Naive thymus-derived CD4-positive, alpha-beta T cell (primary cell): ENCODE data around the gene KCNE3. TPM values are rescaled to one million over a fixed set of nuclear protein-coding genes. Genes with fewer than 3 reads are reported as not detected.
"Not testable (repeated sequence)": the region's sequence is repeated elsewhere in the genome, so short reads cannot be mapped to it uniquely, and the experiment has no call there.

Experiments used
- ATAC-seq: fragments of 150-1000 bp; cut with Tn5 transposase; 2 replicates; pipeline ENCODE4 v1.10.0; 2021; ENCODE audit warnings: mild to moderate bottlenecking, moderate library complexity
- CTCF ChIA-PET: fragments of 350-600 bp; sonication (Branson Sonifier 250); formaldehyde crosslinking; loops from one replicate; lab custom pipeline; 2021; ENCODE audit warnings: antibody characterized with exemption; lab: Charles Lee
- POLR2A ChIA-PET: fragments of 350-600 bp; sonication (Branson Sonifier 250); formaldehyde crosslinking; loops from one replicate; lab custom pipeline; 2021; ENCODE audit warnings: antibody characterized with exemption, inconsistent platforms; lab: Charles Lee
- DNase-seq, 9 donors: peaks; one replicate each; pipeline versions ENCODE4 v3.0.0 to v3.0.0-alpha.2; 2020 to 2022; ENCODE audit warnings: mixed read lengths in 1 of 9
- H3K27ac ChIP-seq: one replicate; pipeline ENCODE4 v1.7.0; 2013; ENCODE audit warnings: mild to moderate bottlenecking, low read depth, low read length, moderate library complexity
- H3K27me3 ChIP-seq, 2 donors: one replicate each; pipeline ENCODE4 v1.7.0; 2013; ENCODE audit warnings: low read length in 2 of 2, mild to moderate bottlenecking in 2 of 2, moderate library complexity in 2 of 2; ENCODE audit not compliant: control insufficient read depth in 2 of 2, insufficient read depth in 2 of 2
- H3K36me3 ChIP-seq, 3 experiments: 1 replicate in 2 of 3; 2 replicates in 1 of 3; pipeline ENCODE4 v1.7.0; 2013; ENCODE audit warnings: low read length in 3 of 3, mild to moderate bottlenecking in 3 of 3, moderate library complexity in 1 of 3; ENCODE audit not compliant: insufficient read depth in 3 of 3, control insufficient read depth in 2 of 3
- H3K4me1 ChIP-seq, 2 donors: one replicate each; pipeline ENCODE4 v1.7.0; 2013; ENCODE audit warnings: low read length in 2 of 2, mild to moderate bottlenecking in 2 of 2, moderate library complexity in 1 of 2; ENCODE audit not compliant: control insufficient read depth in 2 of 2, insufficient read depth in 2 of 2
- H3K4me3 ChIP-seq: 2 replicates; pipeline ENCODE4 v1.7.0; 2013; ENCODE audit warnings: mild to moderate bottlenecking, low read length
- H3K9me3 ChIP-seq, 3 experiments: 1 replicate in 2 of 3; 2 replicates in 1 of 3; pipeline ENCODE4 v1.7.0; 2013; ENCODE audit warnings: low read length in 3 of 3; ENCODE audit not compliant: control insufficient read depth in 2 of 3
- H3K27ac Mint-ChIP-seq, 9 donors: one replicate each; pipeline ENCODE4 v1.8.0; 2020 to 2022; ENCODE audit warnings: mixed read lengths in 9 of 9, mild to moderate bottlenecking in 8 of 9, moderate library complexity in 5 of 9, inconsistent platforms in 2 of 9
- H3K27me3 Mint-ChIP-seq, 5 donors: one replicate each; pipeline ENCODE4 v1.8.0; 2021 to 2022; ENCODE audit warnings: mixed read lengths in 5 of 5, mild to moderate bottlenecking in 1 of 5
- H3K36me3 Mint-ChIP-seq, 5 donors: one replicate each; pipeline ENCODE4 v1.8.0; 2020 to 2022; ENCODE audit warnings: mixed read lengths in 5 of 5, mild to moderate bottlenecking in 3 of 5, inconsistent platforms in 1 of 5
- H3K4me1 Mint-ChIP-seq, 7 donors: one replicate each; pipeline ENCODE4 v1.8.0; 2020 to 2022; ENCODE audit warnings: mixed read lengths in 7 of 7, mild to moderate bottlenecking in 3 of 7, inconsistent platforms in 1 of 7
- H3K4me3 Mint-ChIP-seq, 10 donors: one replicate each; pipeline ENCODE4 v1.8.0; 2020 to 2022; ENCODE audit warnings: mild to moderate bottlenecking in 10 of 10, mixed read lengths in 10 of 10, moderate library complexity in 6 of 10, inconsistent platforms in 2 of 10
- H3K9me3 Mint-ChIP-seq, 11 donors: one replicate each; pipeline ENCODE4 v1.8.0; 2020 to 2022; ENCODE audit warnings: mixed read lengths in 11 of 11, mild to moderate bottlenecking in 4 of 11, inconsistent platforms in 1 of 11, moderate library complexity in 1 of 11
- intact Hi-C, 2 donors: fragments of 100-400 bp; cut with micrococcal nuclease; formaldehyde crosslinking; loops; one replicate each; pipeline ENCODE4 v1.15.1; 2023
- polyA plus RNA-seq, 2 donors: library from polyadenylated mRNA; unstranded; fragments of 300-500 nt; fragmentation: Illumina TruSeq; gene quantifications; one replicate each; pipeline ENCODE4 v1.2.3, GENCODE V29; 2021
- total RNA-seq, 6 experiments: library from RNA in 5 of 6; stranded (reverse) in 5 of 6; gene quantifications; 1 replicate in 5 of 6; 2 replicates in 1 of 6; pipeline ENCODE4 v1.2.3 and lab custom pipeline; 2021 to 2026

Gene KCNE3
- total and polyA plus RNA-seq, 7 experiments from 2014 or later: 0.27 to 16.4 (median 0.97) TPM; not detected in 3

DNA sequence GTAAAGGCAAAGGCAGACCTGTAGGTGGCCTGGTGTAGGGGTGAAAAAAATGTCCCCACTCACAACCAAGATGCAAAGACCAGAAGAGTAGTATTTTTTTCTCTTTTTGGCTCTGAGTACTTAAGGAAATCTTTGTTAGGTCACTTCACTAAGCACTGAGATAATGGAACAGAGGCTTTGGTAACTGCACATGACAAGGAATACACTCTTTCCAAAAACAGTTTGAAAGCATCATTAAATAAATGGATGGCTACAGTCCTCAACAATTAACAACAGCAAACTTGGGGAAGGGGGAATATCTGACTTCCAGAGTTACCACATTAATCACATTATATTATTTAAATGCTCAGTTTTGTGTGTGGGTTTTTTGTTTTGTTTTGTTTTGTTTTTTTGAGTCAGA, 42.2 kb downstream of the KCNE3 start:
- DNase-seq: no peak
- H3K4me1 Mint-ChIP-seq: no peaks in the 10 kb centered on the region
- CTCF ChIA-PET: interaction anchor here (0.7 kb wide), 1 partner anchor 29 kb away, joined by 6 read pairs; no protein-coding TSS in a partner anchor
- Histone ChIP-seq H3K9me3 (no peaks in the 10 kb centered on the region), H3K27me3 (no peaks in the 10 kb centered on the region), H3K27ac (no peak overlapping the region), H3K4me1 (no peaks in the 10 kb centered on the region), H3K4me3 (no peak overlapping the region), H3K36me3 (no peaks in the 10 kb centered on the region)
- peaks cover 0 to 4% (median 0%) of the 10 kb centered on the region in 5 donors for H3K27me3 Mint-ChIP-seq
- peaks cover 0 to 26% (median 8%) of the 10 kb centered on the region in 11 donors for H3K9me3 Mint-ChIP-seq
- intact Hi-C loops: no loop called here
- H3K36me3 Mint-ChIP-seq: peaks cover 0 to 3% (median 0%) of the 10 kb centered on the region in 5 donors
- no peak for ATAC-seq
- no peak overlapping the region for H3K4me3 Mint-ChIP-seq
- POLR2A ChIA-PET: no interaction called here
- H3K27ac Mint-ChIP-seq: no peak overlapping the region

DNA sequence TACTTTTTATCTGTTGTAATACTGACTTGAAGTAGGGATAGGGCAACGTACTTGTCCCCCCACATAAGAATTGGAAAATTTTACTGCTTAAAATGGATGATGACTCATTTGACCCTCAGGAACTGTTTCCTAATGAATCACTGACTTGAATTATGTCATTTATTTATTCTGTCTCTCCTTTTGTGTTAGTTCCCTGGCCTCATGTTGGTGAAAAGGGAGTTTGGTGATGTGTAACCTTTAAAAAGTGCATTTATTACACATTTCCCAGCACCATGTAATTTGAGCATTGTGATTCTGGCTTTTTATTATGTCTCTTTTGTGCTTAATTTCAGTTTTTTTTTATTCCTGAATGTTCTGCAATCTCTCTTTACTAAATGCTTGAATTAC, 48.8 kb downstream of the KCNE3 start:
- ATAC-seq (no peak), DNase-seq (no peak)
- POLR2A ChIA-PET: no interaction called here
- Histone ChIP-seq H3K9me3 (no peaks in the 10 kb centered on the region), H3K4me3 (no peak overlapping the region), H3K4me1 (peaks cover 4 to 11% of the 10 kb centered on the region in 2 donors), H3K36me3 (no peaks in the 10 kb centered on the region), H3K27ac (no peak overlapping the region), H3K27me3 (no peaks in the 10 kb centered on the region)
- Mint-ChIP-seq H3K27me3 (peaks cover 0 to 4% (median 0%) of the 10 kb centered on the region in 5 donors), H3K4me1 (peaks cover 5 to 24% (median 22%) of the 10 kb centered on the region in 7 donors), H3K4me3 (no peak overlapping the region), H3K27ac (peak overlapping the region in 3 of 9 donors; percentile 35 to 57 (median 39)), H3K36me3 (peaks cover 0 to 3% (median 0%) of the 10 kb centered on the region in 5 donors), H3K9me3 (no peaks in the 10 kb centered on the region)
- CTCF ChIA-PET: no interaction called here
- intact Hi-C loops: no loop called here

DNA sequence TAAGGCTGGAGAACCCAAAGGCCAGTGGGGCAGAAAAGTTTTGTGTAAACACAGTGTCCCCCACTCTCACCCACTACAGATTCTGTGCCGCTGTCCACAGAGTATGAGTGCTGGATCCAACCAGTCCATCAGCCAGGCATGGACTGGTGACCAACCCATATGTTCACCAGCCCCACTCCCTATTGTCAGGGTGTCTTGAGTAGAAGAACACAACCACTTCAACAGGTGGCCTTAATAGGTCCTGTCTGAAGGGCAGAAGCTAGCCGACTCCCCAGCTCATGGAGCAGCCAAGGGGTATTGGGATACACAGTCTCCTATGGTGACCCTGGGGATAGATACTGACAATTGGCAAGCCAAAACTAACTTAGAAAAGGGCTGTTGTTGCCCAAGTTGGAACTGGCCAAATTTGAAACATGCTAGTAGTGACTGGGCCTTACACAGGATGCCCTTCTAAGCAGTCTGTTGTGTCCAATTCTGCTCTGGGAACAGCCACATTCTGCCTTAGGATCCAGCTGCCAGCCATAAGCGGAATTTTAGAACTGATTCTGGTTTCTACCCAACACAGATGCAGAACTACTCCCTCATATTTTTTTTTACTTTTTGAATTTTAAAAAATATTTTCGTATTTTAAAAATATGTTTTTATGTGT, 49.4 kb downstream of the KCNE3 start:
- H3K27ac ChIP-seq: peak overlapping the region; percentile 57
- ChIA-PET CTCF (no interaction called here), POLR2A (no interaction called here)
- intact Hi-C loops: no loop called here
- H3K4me1 Mint-ChIP-seq: peaks cover 5 to 24% (median 22%) of the 10 kb centered on the region in 7 donors
- H3K36me3 Mint-ChIP-seq: peaks cover 0 to under 1% (median 0%) of the 10 kb centered on the region in 5 donors
- ATAC-seq (peak; percentile 51), DNase-seq (no peak)
- H3K36me3 ChIP-seq: no peaks in the 10 kb centered on the region
- no peaks in the 10 kb centered on the region for H3K27me3 ChIP-seq
- H3K4me1 ChIP-seq: peaks cover 4 to 11% of the 10 kb centered on the region in 2 donors
- H3K9me3 Mint-ChIP-seq: no peaks in the 10 kb centered on the region
- no peaks in the 10 kb centered on the region for H3K9me3 ChIP-seq
- peaks cover 0 to 4% (median 0%) of the 10 kb centered on the region in 5 donors for H3K27me3 Mint-ChIP-seq
- peak overlapping the region; percentile 30 to 93 (median 88) for H3K27ac Mint-ChIP-seq
- H3K4me3 Mint-ChIP-seq: peak overlapping the region in 6 of 10 donors; percentile 1 to 50 (median 20)
- H3K4me3 ChIP-seq: no peak overlapping the region

GRCh38 chr11:74417379-74417804, 50.0 kb downstream of the KCNE3 start:
- ATAC-seq: peak; percentile 84
- peak overlapping the region; percentile 30 to 93 (median 88) for H3K27ac Mint-ChIP-seq

GRCh38 chr11:74416974-74417373, 50.4 kb downstream of the KCNE3 start:
- ATAC-seq, H3K36me3 Mint-ChIP-seq, H3K27me3 Mint-ChIP-seq, H3K9me3 ChIP-seq, DNase-seq, H3K27ac ChIP-seq, H3K9me3 Mint-ChIP-seq, H3K4me3 ChIP-seq, H3K36me3 ChIP-seq, H3K27me3 ChIP-seq, POLR2A ChIA-PET, intact Hi-C loops: not testable (repeated sequence)
- CTCF ChIA-PET: interaction anchor here (1.1 kb wide), 1 partner anchor 18 kb away, joined by 3 read pairs; the partner anchor contains the start of gene PGM2L1
- H3K4me3 Mint-ChIP-seq: peak overlapping the region in 5 of 10 donors; percentile 38 to 48 (median 40)
- peaks cover 5 to 24% (median 22%) of the 10 kb centered on the region in 7 donors for H3K4me1 Mint-ChIP-seq
- H3K27ac Mint-ChIP-seq: peak overlapping the region in 4 of 9 donors; percentile 65 to 90 (median 80)
- H3K4me1 ChIP-seq: peaks cover 4 to 11% of the 10 kb centered on the region in 2 donors

More at GRCh38 chr11:74417379-74417804, 50.0 kb downstream of the KCNE3 start:
- Mint-ChIP-seq H3K9me3 (no peaks in the 10 kb centered on the region), H3K4me1 (peaks cover 5 to 24% (median 22%) of the 10 kb centered on the region in 7 donors), H3K4me3 (peak overlapping the region in 8 of 10 donors; percentile 1 to 50 (median 22)), H3K27me3 (peaks cover 0 to 4% (median 0%) of the 10 kb centered on the region in 5 donors), H3K36me3 (no peaks in the 10 kb centered on the region)
- Histone ChIP-seq H3K4me3 (no peak overlapping the region), H3K27ac (peak overlapping the region; percentile 57), H3K4me1 (peaks cover 4 to 11% of the 10 kb centered on the region in 2 donors), H3K27me3 (no peaks in the 10 kb centered on the region), H3K36me3 (no peaks in the 10 kb centered on the region), H3K9me3 (no peaks in the 10 kb centered on the region)
- CTCF ChIA-PET: no interaction called here
- intact Hi-C loops: no loop called here
- POLR2A ChIA-PET: no interaction called here
- DNase-seq: peak in 7 of 9 donors; percentile 27 to 76 (median 63)

- Mint-ChIP-seq H3K9me3 (no peaks in the 10 kb centered on the region), H3K27ac (no peak overlapping the region), H3K27me3 (peaks cover 0 to 5% (median 5%) of the 10 kb centered on the region in 5 donors), H3K4me1 (peaks cover 5 to 19% (median 17%) of the 10 kb centered on the region in 7 donors), H3K36me3 (no peaks in the 10 kb centered on the region), H3K4me3 (no peak overlapping the region)
- no peak for DNase-seq
- no peak overlapping the region for H3K27ac ChIP-seq
- no peaks in the 10 kb centered on the region for H3K27me3 ChIP-seq
- no peaks in the 10 kb centered on the region for H3K9me3 ChIP-seq
- peaks cover 2 to 9% of the 10 kb centered on the region in 2 donors for H3K4me1 ChIP-seq
- no peak for ATAC-seq
- no peak overlapping the region for H3K4me3 ChIP-seq
- CTCF ChIA-PET: no interaction called here
- H3K36me3 ChIP-seq: no peaks in the 10 kb centered on the region
- intact Hi-C loops: no loop called here
- POLR2A ChIA-PET: interaction anchor here (1.3 kb wide), 1 partner anchor 21 kb away, joined by 3 read pairs; no protein-coding TSS in a partner anchor
Observed at GRCh38 chr11:74412733-74413359, 54.5 kb downstream of the KCNE3 start.
